GM10266 (cell line): Measurements from ENCODE around the gene ALX4.

Experiments used
- DNase-seq: peaks from one replicate; pipeline ENCODE4 v3.0.0; 2012; ENCODE audit errors: extremely low spot score
- CTCF ChIP-seq: IDR thresholded peaks from 2 replicates; pipeline ENCODE4 v1.5.1; 2012; ENCODE audit warnings: mild to moderate bottlenecking, low read depth; ENCODE audit not compliant: control insufficient read depth, insufficient read depth; ENCODE audit errors: missing control alignments

ALX4 gene

GRCh38 chr11:44266056-44266780 is 43.7 kb downstream of the ALX4 start:
- TF ChIP-seq CTCF, result no peak

GRCh38 chr11:44264761-44265160 is 45.2 kb downstream of the ALX4 start:
- DNase-seq, result no peak
- no peak for TF ChIP-seq CTCF

More at GRCh38 chr11:44266056-44266780, 43.7 kb downstream of the ALX4 start:
- no peak for DNase-seq

DNA sequence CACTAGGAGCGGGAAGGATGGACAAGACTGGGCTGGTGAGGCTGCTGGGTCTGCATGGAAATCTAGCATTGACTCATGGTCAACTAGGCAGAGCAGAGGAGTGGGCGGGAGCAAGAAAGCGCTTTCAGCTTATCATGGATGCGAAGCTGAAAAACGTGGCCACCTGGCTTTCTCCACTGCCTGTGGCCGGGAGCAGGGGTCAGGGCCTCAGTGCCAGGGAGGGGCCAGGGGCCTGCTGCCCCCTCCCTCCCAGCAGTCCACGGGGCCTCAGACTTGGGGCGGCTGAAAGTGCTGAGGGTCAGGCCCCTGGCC is 45.5 kb downstream of the ALX4 start:
- TF ChIP-seq CTCF, result no peak
- no peak for DNase-seq

DNA sequence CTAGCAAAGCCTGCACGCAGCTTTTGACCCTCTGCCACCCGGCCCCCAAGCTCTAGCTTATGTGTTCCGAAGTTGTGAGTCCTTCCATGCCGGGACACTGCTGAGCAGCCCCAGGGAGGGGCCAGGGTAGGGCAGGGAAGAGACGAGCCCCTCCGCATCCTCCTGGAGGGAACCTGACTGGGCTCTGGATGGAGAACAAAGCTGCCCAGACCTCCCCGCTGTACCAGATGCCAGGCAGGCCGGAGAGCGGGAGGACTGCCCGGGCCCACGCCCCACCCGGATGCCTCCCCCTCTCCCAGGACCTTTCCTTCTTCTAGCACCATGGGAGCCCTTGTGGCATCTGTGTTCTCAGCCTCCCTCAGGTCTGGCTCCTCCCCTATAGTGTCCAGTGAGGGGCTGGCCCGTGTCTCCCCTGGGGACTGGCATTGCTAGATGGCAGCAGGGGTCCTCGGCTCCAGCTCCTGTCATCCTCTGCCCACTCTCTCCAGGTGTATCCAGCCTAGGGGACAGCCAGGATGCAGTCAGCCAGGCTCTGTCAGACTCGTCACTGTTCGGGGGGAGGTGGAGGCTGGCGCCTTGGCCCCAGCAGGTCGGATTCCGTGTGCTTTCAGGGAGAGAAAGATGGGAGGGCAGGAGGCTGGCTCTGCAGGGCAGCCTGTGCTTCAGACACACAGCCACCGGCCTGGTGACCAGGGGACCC is 46.1 kb downstream of the ALX4 start:
- no peak for TF ChIP-seq CTCF
- no peak for DNase-seq

- DNase-seq, result no peak
- TF ChIP-seq CTCF, result no peak
Measured at GRCh38 chr11:44261800-44262591, 47.9 kb downstream of the ALX4 start.

DNA sequence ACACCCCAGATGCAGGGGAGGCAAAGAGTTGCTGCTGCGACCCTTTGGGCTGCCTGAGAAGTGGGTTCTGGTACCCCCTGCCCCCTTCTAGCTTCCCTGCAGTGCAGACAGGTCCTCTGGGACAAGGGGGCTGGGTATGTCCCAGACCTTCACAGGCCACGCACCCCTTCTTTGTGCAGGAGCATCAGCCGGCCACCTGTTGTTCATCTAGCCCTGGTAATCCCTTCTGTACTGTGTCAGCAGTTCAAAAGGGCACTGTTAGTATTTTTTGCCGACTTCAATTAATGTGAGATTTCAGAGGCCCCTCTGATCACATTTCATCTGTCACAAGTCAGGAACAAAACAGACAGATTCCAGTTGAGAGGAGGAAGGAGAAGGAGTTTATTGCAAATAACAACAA is 49.9 kb downstream of the ALX4 start:
- DNase-seq, result no peak
- no peak for TF ChIP-seq CTCF
